ENCODE data around the gene TMEM72.

Gene TMEM72

GRCh38 chr10:44965104-44965503 lies 54.0 kb downstream of the TMEM72 start:
- H3K27ac ChIP-seq (ENCODE audit: low read depth, low read length) = peak overlapping the region; percentile 30
- no peaks in the 10 kb centered on the region for H3K36me3 ChIP-seq (ENCODE audit: control insufficient read depth, insufficient read depth, low read length)
- H3K4me3 ChIP-seq (ENCODE audit: low read depth, low read length) = no peak overlapping the region
- peaks cover 6% of the 10 kb centered on the region; the same call in 1 of the 2 replicates for H3K27me3 ChIP-seq (ENCODE audit: control insufficient read depth, insufficient read depth, low read length)
- H3K9ac ChIP-seq (ENCODE audit: low read depth, low read length) = no peak overlapping the region
- no peaks in the 10 kb centered on the region for H3K9me3 ChIP-seq (ENCODE audit: control insufficient read depth, insufficient read depth, low read length)
- H3K4me1 ChIP-seq (ENCODE audit: control insufficient read depth, insufficient read depth, low read length) = peaks cover 35% of the 10 kb centered on the region

DNA sequence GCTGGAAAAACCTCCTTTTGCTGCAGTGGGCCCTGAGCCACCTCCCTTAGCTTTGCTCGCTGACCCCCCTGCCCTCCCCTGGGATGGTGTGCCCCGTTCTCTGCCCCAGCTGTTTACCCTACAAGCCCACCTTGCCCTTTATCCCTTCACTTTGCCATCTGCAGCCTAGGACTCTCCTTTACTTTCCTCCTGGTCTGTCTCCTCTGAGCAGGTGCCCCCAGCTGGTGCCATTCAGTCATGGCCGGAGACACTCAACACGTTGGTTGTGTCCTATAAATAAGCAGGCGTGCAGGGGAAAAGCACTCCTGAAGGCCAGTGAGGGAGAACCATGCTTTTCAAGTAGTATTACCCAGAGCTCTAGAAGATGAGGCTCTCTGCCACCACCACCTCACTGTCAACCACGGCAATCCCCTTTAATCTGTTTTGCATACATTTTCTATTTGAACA lies 54.5 kb downstream of the TMEM72 start:
- H3K4me1 ChIP-seq (ENCODE audit: control insufficient read depth, insufficient read depth, low read length) = peaks cover 30% of the 10 kb centered on the region
- H3K27me3 ChIP-seq (ENCODE audit: control insufficient read depth, insufficient read depth, low read length) = 0 out of 2 replicates have a peak, but pooled peaks cover under 1% of the 10 kb centered on the region
- H3K36me3 ChIP-seq (ENCODE audit: control insufficient read depth, insufficient read depth, low read length) = no peaks in the 10 kb centered on the region
- no peak overlapping the region for H3K27ac ChIP-seq (ENCODE audit: low read depth, low read length)
- H3K4me3 ChIP-seq (ENCODE audit: low read depth, low read length) = no peak overlapping the region
- no peaks in the 10 kb centered on the region for H3K9me3 ChIP-seq (ENCODE audit: control insufficient read depth, insufficient read depth, low read length)
- no peak overlapping the region for H3K9ac ChIP-seq (ENCODE audit: low read depth, low read length)

GRCh38 chr10:44966129-44966815 lies 55.1 kb downstream of the TMEM72 start:
- no peak overlapping the region for H3K4me3 ChIP-seq (ENCODE audit: low read depth, low read length)
- no peaks in the 10 kb centered on the region for H3K9me3 ChIP-seq (ENCODE audit: control insufficient read depth, insufficient read depth, low read length)
- no peaks in the 10 kb centered on the region for H3K36me3 ChIP-seq (ENCODE audit: control insufficient read depth, insufficient read depth, low read length)
- H3K9ac ChIP-seq (ENCODE audit: low read depth, low read length) = no peak overlapping the region
- H3K27ac ChIP-seq (ENCODE audit: low read depth, low read length) = no peak overlapping the region
- H3K4me1 ChIP-seq (ENCODE audit: control insufficient read depth, insufficient read depth, low read length) = peaks cover 30% of the 10 kb centered on the region
- H3K27me3 ChIP-seq (ENCODE audit: control insufficient read depth, insufficient read depth, low read length) = no peaks in the 10 kb centered on the region

DNA sequence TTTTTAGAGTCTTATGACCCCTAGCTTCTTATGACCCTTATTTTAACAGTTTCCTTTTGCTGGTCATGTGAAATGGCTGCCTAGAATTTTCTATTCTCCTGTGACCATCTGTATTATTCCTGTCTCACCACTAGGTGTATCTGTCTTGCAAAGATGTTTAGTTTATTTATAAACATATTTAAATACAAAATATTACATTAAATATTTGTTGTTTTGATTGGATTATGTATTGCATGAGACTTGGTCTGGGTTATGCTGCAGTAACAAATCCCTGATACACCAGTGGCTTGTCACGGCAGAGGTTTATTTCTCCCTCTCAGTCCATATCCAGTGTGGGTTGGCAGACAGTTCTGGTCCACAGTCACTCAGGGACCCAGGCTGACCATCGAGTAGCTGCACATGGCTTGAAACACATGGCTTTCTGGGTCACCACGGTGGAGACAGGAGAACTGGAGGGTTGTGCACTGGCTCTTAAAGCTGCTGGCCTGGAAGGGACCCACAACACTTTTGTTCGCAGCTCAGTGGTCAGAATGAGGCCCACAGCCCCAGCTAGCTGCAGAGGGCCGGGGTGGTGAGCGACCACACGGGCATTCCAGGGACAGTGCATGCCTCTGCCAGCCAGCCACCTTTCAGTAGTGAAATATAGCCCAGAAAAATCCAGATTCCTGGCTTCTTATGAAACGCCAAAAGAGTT lies 55.8 kb downstream of the TMEM72 start:
- H3K4me1 ChIP-seq (ENCODE audit: control insufficient read depth, insufficient read depth, low read length) = peaks cover 30% of the 10 kb centered on the region

DNA sequence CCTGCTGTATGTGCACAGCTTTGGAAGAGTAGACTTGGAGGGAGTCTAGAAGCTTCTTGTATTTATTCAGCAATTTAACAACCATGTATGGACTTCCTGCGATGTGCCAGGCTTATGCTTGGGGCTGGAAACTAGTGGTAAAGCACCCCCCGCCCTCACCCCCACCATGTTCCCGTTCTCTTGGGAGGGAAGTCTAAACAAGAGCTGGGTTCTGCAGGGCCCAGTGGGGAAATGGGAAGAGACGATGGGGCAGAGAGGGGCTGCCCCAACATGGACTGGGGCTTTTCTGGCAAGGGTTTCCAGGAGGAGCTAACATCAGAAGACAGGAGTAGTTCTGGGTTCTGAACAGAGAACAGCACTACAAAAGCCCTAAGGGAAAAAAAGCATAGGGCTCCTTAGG lies 56.5 kb downstream of the TMEM72 start:
- Histone ChIP-seq H3K36me3 (ENCODE audit: control insufficient read depth, insufficient read depth, low read length) (no peaks in the 10 kb centered on the region; the same call in 1 of the 2 replicates), H3K4me1 (ENCODE audit: control insufficient read depth, insufficient read depth, low read length) (peaks cover 30% of the 10 kb centered on the region), H3K27ac (ENCODE audit: low read depth, low read length) (no peak overlapping the region), H3K9me3 (ENCODE audit: control insufficient read depth, insufficient read depth, low read length) (no peaks in the 10 kb centered on the region), H3K4me3 (ENCODE audit: low read depth, low read length) (no peak overlapping the region), H3K9ac (ENCODE audit: low read depth, low read length) (no peak overlapping the region), H3K27me3 (ENCODE audit: control insufficient read depth, insufficient read depth, low read length) (no peaks in the 10 kb centered on the region)

More for the DNA sequence above, 55.8 kb downstream of the TMEM72 start:
- Histone ChIP-seq H3K27me3 (ENCODE audit: control insufficient read depth, insufficient read depth, low read length) (no peaks in the 10 kb centered on the region), H3K9me3 (ENCODE audit: control insufficient read depth, insufficient read depth, low read length) (no peaks in the 10 kb centered on the region), H3K36me3 (ENCODE audit: control insufficient read depth, insufficient read depth, low read length) (no peaks in the 10 kb centered on the region; the same call in 1 of the 2 replicates), H3K4me3 (ENCODE audit: low read depth, low read length) (no peak overlapping the region), H3K27ac (ENCODE audit: low read depth, low read length) (no peak overlapping the region), H3K9ac (ENCODE audit: low read depth, low read length) (no peak overlapping the region)

GRCh38 chr10:44968091-44968490 lies 57.0 kb downstream of the TMEM72 start:
- Histone ChIP-seq H3K4me1 (ENCODE audit: control insufficient read depth, insufficient read depth, low read length) (peaks cover 30% of the 10 kb centered on the region), H3K27me3 (ENCODE audit: control insufficient read depth, insufficient read depth, low read length) (no peaks in the 10 kb centered on the region), H3K9ac (ENCODE audit: low read depth, low read length) (no peak overlapping the region), H3K9me3 (ENCODE audit: control insufficient read depth, insufficient read depth, low read length) (no peaks in the 10 kb centered on the region), H3K36me3 (ENCODE audit: control insufficient read depth, insufficient read depth, low read length) (no peaks in the 10 kb centered on the region; the same call in 1 of the 2 replicates), H3K4me3 (ENCODE audit: low read depth, low read length) (no peak overlapping the region), H3K27ac (ENCODE audit: low read depth, low read length) (no peak overlapping the region)

- Histone ChIP-seq H3K27me3 (ENCODE audit: control insufficient read depth, insufficient read depth, low read length) (no peaks in the 10 kb centered on the region), H3K4me3 (ENCODE audit: low read depth, low read length) (no peak overlapping the region), H3K9me3 (ENCODE audit: control insufficient read depth, insufficient read depth, low read length) (no peaks in the 10 kb centered on the region), H3K9ac (ENCODE audit: low read depth, low read length) (no peak overlapping the region), H3K27ac (ENCODE audit: low read depth, low read length) (no peak overlapping the region), H3K36me3 (ENCODE audit: control insufficient read depth, insufficient read depth, low read length) (no peaks in the 10 kb centered on the region; the same call in 1 of the 2 replicates), H3K4me1 (ENCODE audit: control insufficient read depth, insufficient read depth, low read length) (peaks cover 30% of the 10 kb centered on the region)
These were observed 57.6 kb downstream of the TMEM72 start for GRCh38 chr10:44968500-44969400.

DNA sequence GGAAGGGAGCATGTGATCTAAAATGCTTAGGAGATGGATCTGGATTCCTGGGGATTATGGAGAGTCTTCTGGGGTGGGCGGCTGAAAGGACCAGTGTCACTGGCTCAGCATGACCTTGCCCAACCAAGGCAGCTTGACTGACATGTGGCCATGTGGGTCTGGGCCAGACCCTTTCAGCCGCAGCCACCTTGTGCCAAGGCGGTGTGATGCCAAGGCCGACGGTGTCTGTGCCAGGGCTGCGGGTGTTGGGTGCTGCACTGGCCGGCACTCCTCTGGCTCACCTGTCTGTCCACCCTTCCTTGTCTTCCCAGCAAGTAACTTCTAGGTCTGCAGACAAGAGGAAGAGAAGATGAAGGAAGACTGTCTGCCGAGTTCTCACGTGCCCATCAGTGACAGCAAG lies 58.7 kb downstream of the TMEM72 start:
- H3K4me3 ChIP-seq (ENCODE audit: low read depth, low read length) = no peak overlapping the region
- H3K4me1 ChIP-seq (ENCODE audit: control insufficient read depth, insufficient read depth, low read length) = peaks cover 30% of the 10 kb centered on the region
- no peaks in the 10 kb centered on the region; the same call in 1 of the 2 replicates for H3K36me3 ChIP-seq (ENCODE audit: control insufficient read depth, insufficient read depth, low read length)
- H3K27ac ChIP-seq (ENCODE audit: low read depth, low read length) = no peak overlapping the region
- H3K9ac ChIP-seq (ENCODE audit: low read depth, low read length) = no peak overlapping the region
- H3K27me3 ChIP-seq (ENCODE audit: control insufficient read depth, insufficient read depth, low read length) = no peaks in the 10 kb centered on the region
- H3K9me3 ChIP-seq (ENCODE audit: control insufficient read depth, insufficient read depth, low read length) = no peaks in the 10 kb centered on the region

DNA sequence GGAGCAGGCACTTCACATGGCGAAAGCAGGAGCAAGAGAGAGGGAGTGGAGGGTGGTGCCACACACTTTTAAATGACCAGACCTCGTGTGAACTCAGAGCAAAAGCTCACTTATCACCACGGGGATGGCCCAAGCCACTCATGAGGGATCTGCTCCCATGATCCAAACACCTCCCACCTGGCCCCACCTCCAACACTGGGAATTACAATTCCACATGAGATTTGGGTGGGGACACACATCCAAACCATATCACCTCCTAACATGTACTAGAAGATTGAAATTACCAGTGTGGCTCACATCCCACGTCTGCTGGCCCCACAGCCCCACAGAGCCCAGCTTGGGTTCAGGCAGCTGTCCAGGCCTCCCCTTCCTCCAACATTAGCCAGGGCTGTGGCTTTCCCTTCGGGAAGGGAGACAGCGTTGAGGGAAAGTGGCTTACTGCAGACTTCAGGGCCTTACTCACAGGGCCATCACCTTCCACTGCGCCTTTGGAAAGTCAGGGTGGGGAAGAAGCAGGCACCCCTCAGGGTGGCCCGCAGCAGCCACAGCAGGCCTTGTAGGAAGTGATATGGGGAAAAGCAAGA lies 59.8 kb downstream of the TMEM72 start:
- no peaks in the 10 kb centered on the region for H3K27me3 ChIP-seq (ENCODE audit: control insufficient read depth, insufficient read depth, low read length)
- peaks cover 26% of the 10 kb centered on the region for H3K4me1 ChIP-seq (ENCODE audit: control insufficient read depth, insufficient read depth, low read length)
- H3K27ac ChIP-seq (ENCODE audit: low read depth, low read length) = no peak overlapping the region
- no peak overlapping the region for H3K4me3 ChIP-seq (ENCODE audit: low read depth, low read length)
- H3K9ac ChIP-seq (ENCODE audit: low read depth, low read length) = no peak overlapping the region
- no peaks in the 10 kb centered on the region; the same call in 1 of the 2 replicates for H3K36me3 ChIP-seq (ENCODE audit: control insufficient read depth, insufficient read depth, low read length)
- no peaks in the 10 kb centered on the region for H3K9me3 ChIP-seq (ENCODE audit: control insufficient read depth, insufficient read depth, low read length)

- Histone ChIP-seq H3K4me1 (ENCODE audit: control insufficient read depth, insufficient read depth, low read length) (peaks cover 31% of the 10 kb centered on the region), H3K36me3 (ENCODE audit: control insufficient read depth, insufficient read depth, low read length) (no peaks in the 10 kb centered on the region; the same call in 1 of the 2 replicates), H3K27ac (ENCODE audit: low read depth, low read length) (no peak overlapping the region), H3K9ac (ENCODE audit: low read depth, low read length) (no peak overlapping the region), H3K9me3 (ENCODE audit: control insufficient read depth, insufficient read depth, low read length) (no peaks in the 10 kb centered on the region), H3K27me3 (ENCODE audit: control insufficient read depth, insufficient read depth, low read length) (no peaks in the 10 kb centered on the region), H3K4me3 (ENCODE audit: low read depth, low read length) (no peak overlapping the region)
These were observed 60.3 kb downstream of the TMEM72 start for GRCh38 chr10:44971434-44971833.

All from HUES48 (cell line).